MCF 10A (cell line): Measurements from ENCODE around the gene UNC13B. TPM values are rescaled to one million over a fixed set of nuclear protein-coding genes. Genes with fewer than 3 reads are reported as not detected.

Experiments used
- BruUV-seq: library from RNA; stranded (reverse); fragments of 400-500 nt; replicated peaks from 2 replicates; lab custom pipeline; 2021; lab: Mats Ljungman, UMichigan
- CTCF ChIA-PET: fragments of 300-600 bp; sonication (Branson Sonifier 250); formaldehyde crosslinking; extraction: SDS; loops from one replicate; lab custom pipeline; 2021; ENCODE audit warnings: antibody characterized with exemption, inconsistent platforms; lab: Yijun Ruan, JAX
- POLR2A ChIA-PET: fragments of 300-600, 350-650 bp; sonication (Branson Sonifier 250); formaldehyde crosslinking; extraction: SDS; loops from one replicate; lab custom pipeline; 2020; ENCODE audit warnings: antibody characterized with exemption, inconsistent platforms; lab: Yijun Ruan, JAX
- DNase-seq: peaks from one replicate; pipeline ENCODE4 v3.0.0-alpha.2; 2018; ENCODE audit not compliant: unreplicated experiment
- H3K27ac Mint-ChIP-seq: one replicate; pipeline ENCODE4 v1.8.0; 2022; ENCODE audit warnings: mild to moderate bottlenecking, low read depth, mixed read lengths; ENCODE audit not compliant: unreplicated experiment
- H3K27me3 Mint-ChIP-seq: one replicate; pipeline ENCODE4 v1.8.0; 2022; ENCODE audit warnings: mixed read lengths; ENCODE audit not compliant: insufficient read depth, unreplicated experiment
- H3K36me3 Mint-ChIP-seq: one replicate; pipeline ENCODE4 v1.8.0; 2022; ENCODE audit warnings: mild to moderate bottlenecking, moderate library complexity, mixed read lengths; ENCODE audit not compliant: insufficient read depth, unreplicated experiment
- H3K4me1 Mint-ChIP-seq: one replicate; pipeline ENCODE4 v1.8.0; 2022; ENCODE audit warnings: mixed read lengths; ENCODE audit not compliant: insufficient read depth, unreplicated experiment
- H3K4me3 Mint-ChIP-seq: one replicate; pipeline ENCODE4 v1.8.0; 2022; ENCODE audit warnings: mild to moderate bottlenecking, moderate library complexity, mixed read lengths; ENCODE audit not compliant: unreplicated experiment
- H3K9me3 Mint-ChIP-seq: one replicate; pipeline ENCODE4 v1.8.0; 2022; ENCODE audit warnings: mixed read lengths; ENCODE audit not compliant: unreplicated experiment
- CTCF ChIP-seq: fragments of 200-600 bp; IDR thresholded peaks from one replicate; pipeline ENCODE4 v1.8.0; 2022; ENCODE audit warnings: antibody characterized with exemption, mild to moderate bottlenecking; ENCODE audit not compliant: unreplicated experiment
- intact Hi-C: fragments of 100-400 bp; cut with micrococcal nuclease; formaldehyde crosslinking; loops from 2 replicates; pipeline ENCODE4 v1.14.1; 2022
- total RNA-seq: library from RNA; stranded (reverse); gene quantifications from 2 replicates; pipeline ENCODE4 v1.2.3, GENCODE V29; 2022

UNC13B gene
- total RNA-seq, 1 experiment from 2014 or later, result 22.9 TPM

- BruUV-seq, result no TSS peak
- no peaks in the 10 kb centered on the region for H3K4me1 Mint-ChIP-seq
- no peaks in the 10 kb centered on the region for H3K9me3 Mint-ChIP-seq
- H3K27ac Mint-ChIP-seq, result no peak overlapping the region
- CTCF ChIA-PET, result interaction anchor here (0.6 to 1.4 kb wide), 4 partner anchors 9 to 549 kb away, joined by 3 to 5 read pairs (median 4); no protein-coding TSS in a partner anchor
- TF ChIP-seq CTCF, result no peak
- intact Hi-C loops, result no loop called here
- no peaks in the 10 kb centered on the region for H3K36me3 Mint-ChIP-seq
- peaks cover 27% of the 10 kb centered on the region for H3K27me3 Mint-ChIP-seq
- DNase-seq, result no peak
- POLR2A ChIA-PET, result no interaction called here
- H3K4me3 Mint-ChIP-seq, result no peak overlapping the region
These were observed 286.7 kb downstream of the UNC13B start for GRCh38 chr9:35448496-35448895.

GRCh38 chr9:35452481-35452880, 290.7 kb downstream of the UNC13B start:
- Mint-ChIP-seq H3K27ac (no peak overlapping the region), H3K36me3 (no peaks in the 10 kb centered on the region), H3K4me1 (peaks cover 8% of the 10 kb centered on the region), H3K27me3 (peaks cover 27% of the 10 kb centered on the region), H3K4me3 (no peak overlapping the region), H3K9me3 (no peaks in the 10 kb centered on the region)
- POLR2A ChIA-PET, result interaction anchor here (0.5 kb wide), 1 partner anchor 31 kb away, joined by 3 read pairs; no protein-coding TSS in a partner anchor
- no peak for TF ChIP-seq CTCF
- intact Hi-C loops, result no loop called here
- CTCF ChIA-PET, result interaction anchor here (1.1 to 1.2 kb wide), 2 partner anchors 27 to 468 kb away, joined by 3 to 4 read pairs; no protein-coding TSS in a partner anchor
- no TSS peak for BruUV-seq
- DNase-seq, result peak; percentile 16

GRCh38 chr9:35453786-35454185, 292.0 kb downstream of the UNC13B start:
- ChIA-PET CTCF (interaction anchor here (1.1 kb wide), 1 partner anchor 357 kb away, joined by 3 read pairs; the partner anchor contains the start of gene PIGO), POLR2A (interaction anchor here (0.6 to 0.7 kb wide), 2 partner anchors 17 to 180 kb away, joined by 3 read pairs; no protein-coding TSS in a partner anchor)
- no TSS peak for BruUV-seq
- peak; percentile 46 for DNase-seq
- no peak overlapping the region for H3K4me3 Mint-ChIP-seq
- H3K36me3 Mint-ChIP-seq, result no peaks in the 10 kb centered on the region
- peak overlapping the region; percentile 19 for H3K27ac Mint-ChIP-seq
- intact Hi-C loops, result no loop called here
- H3K9me3 Mint-ChIP-seq, result no peaks in the 10 kb centered on the region
- H3K27me3 Mint-ChIP-seq, result peaks cover 21% of the 10 kb centered on the region
- TF ChIP-seq CTCF, result no peak
- peaks cover 13% of the 10 kb centered on the region for H3K4me1 Mint-ChIP-seq

Other genes with a start within 250 kb of the UNC13B start
- not detected in 2 replicates for gene PHF24, start 203.7 kb upstream of the UNC13B start, total RNA-seq
- 2.2 and 2.9 TPM in 2 replicates for gene DNAJB5, start 172.3 kb upstream of the UNC13B start, total RNA-seq
- gene VCP, start 89.4 kb upstream of the UNC13B start, total RNA-seq, result 146 and 156 TPM in 2 replicates
- 20.2 and 21.2 TPM in 2 replicates for gene FANCG, start 82.1 kb upstream of the UNC13B start, total RNA-seq
- gene PIGO, start 65.4 kb upstream of the UNC13B start, total RNA-seq, result 34.8 and 39.2 TPM in 2 replicates
- gene STOML2, start 58.9 kb upstream of the UNC13B start, total RNA-seq, result 203 and 209 TPM in 2 replicates
- 26.0 and 36.2 TPM in 2 replicates for gene ATOSB, start 46.1 kb upstream of the UNC13B start, total RNA-seq